Measurements from ENCODE around the gene SRRT. TPM values are rescaled to one million over a fixed set of nuclear protein-coding genes. Genes with fewer than 3 reads are reported as not detected.

Gene SRRT
- total RNA-seq, 4 donors from 2014 or later, result 35.0 to 47.3 (median 39.8) TPM

GRCh38 chr7:100865938-100866728 lies 8.8 kb upstream of the SRRT start:
- intact Hi-C loops (cut with DNase I; ENCODE audit: low total_unique reads) (loop anchor here (10.0 kb wide), 1 partner anchor 251 kb away; the partner anchor contains the start of gene MOSPD3), in situ Hi-C loops (cut with MboI; ENCODE audit: low sequenced_read_pairs in 4 of 4) (loop anchor here in 3 of 4 donors (10.0 to 25.0 kb wide), 5 partner anchors 154 to 429 kb away; partner anchors contain the start of genes POP7 (in 2 of the 3), SPACDR (in 2 of the 3), EPO (in 1 of the 3) and FBXO24 (in 1 of the 3))
- DNase-seq (peak in 1 of 2 donors; percentile 74), ATAC-seq (peak; percentile 18 to 26)
- no peaks in the 10 kb centered on the region for H3K36me3 ChIP-seq
- peak overlapping the region; percentile 80 to 84 (median 83) for H3K27ac ChIP-seq
- H3K4me1 ChIP-seq, result peaks cover 3 to 18% of the 10 kb centered on the region in 2 donors
- TF ChIP-seq CTCF (IDR thresholded peaks at IDR 0.05 in 4 of 5, conservative IDR thresholded peaks at IDR 0.05 in 1 of 5) (no peak), POLR2A (IDR thresholded peaks at IDR 0.05) (no peak)
- H3K4me3 ChIP-seq, result peak overlapping the region; percentile 57 to 66 (median 63)
- H3K27me3 ChIP-seq, result peaks cover 3 to 7% (median 7%) of the 10 kb centered on the region in 3 donors
- no peaks in the 10 kb centered on the region for H3K9me3 ChIP-seq

GRCh38 chr7:100866729-100867039 lies 8.2 kb upstream of the SRRT start:
- Histone ChIP-seq H3K27me3 (peaks cover 3 to 7% (median 7%) of the 10 kb centered on the region in 3 donors), H3K27ac (peak overlapping the region; percentile 80 to 84 (median 83)), H3K4me3 (peak overlapping the region; percentile 57 to 66 (median 63)), H3K36me3 (no peaks in the 10 kb centered on the region), H3K4me1 (peaks cover 3 to 18% of the 10 kb centered on the region in 2 donors), H3K9me3 (no peaks in the 10 kb centered on the region)
- in situ Hi-C loops (cut with MboI; ENCODE audit: low sequenced_read_pairs in 4 of 4), result loop anchor here in 3 of 4 donors (10.0 to 25.0 kb wide), 5 partner anchors 154 to 429 kb away; partner anchors contain the start of genes POP7 (in 2 of the 3), SPACDR (in 2 of the 3), EPO (in 1 of the 3) and FBXO24 (in 1 of the 3)
- intact Hi-C loops (cut with DNase I; ENCODE audit: low total_unique reads), result loop anchor here (10.0 kb wide), 1 partner anchor 252 kb away; the partner anchor contains the start of gene MOSPD3
- DNase-seq (no peak), ATAC-seq (no peak)
- no peak for TF ChIP-seq POLR2A (IDR thresholded peaks at IDR 0.05)
- TF ChIP-seq CTCF (IDR thresholded peaks at IDR 0.05 in 4 of 5, conservative IDR thresholded peaks at IDR 0.05 in 1 of 5), result no peak

GRCh38 chr7:100867040-100867775 lies 7.7 kb upstream of the SRRT start, which contains the start of gene TRIP6:
TRIP6 (plus strand) TSS chr7:100867387; CDS start chr7:100867498, 111 bp downstream.
- ATAC-seq (peak; percentile 63 to 77), DNase-seq (peak; percentile 72 to 76)
- H3K36me3 ChIP-seq, result no peaks in the 10 kb centered on the region
- H3K9me3 ChIP-seq, result no peaks in the 10 kb centered on the region
- H3K27me3 ChIP-seq, result peaks cover 3 to 7% (median 7%) of the 10 kb centered on the region in 3 donors
- no peak for TF ChIP-seq CTCF (IDR thresholded peaks at IDR 0.05 in 4 of 5, conservative IDR thresholded peaks at IDR 0.05 in 1 of 5)
- peak in 1 of 2 donors; percentile 10 for TF ChIP-seq POLR2A (IDR thresholded peaks at IDR 0.05)
- peaks cover 3 to 18% of the 10 kb centered on the region in 2 donors for H3K4me1 ChIP-seq
- in situ Hi-C loops (cut with MboI; ENCODE audit: low sequenced_read_pairs in 4 of 4), result loop anchor here in 3 of 4 donors (10.0 to 25.0 kb wide), 5 partner anchors 155 to 430 kb away; partner anchors contain the start of genes POP7 (in 2 of the 3), SPACDR (in 2 of the 3), EPO (in 1 of the 3) and FBXO24 (in 1 of the 3)
- peak within 1 kb of the TSS; percentile 80 to 84 (median 83) for H3K27ac ChIP-seq
- intact Hi-C loops (cut with DNase I; ENCODE audit: low total_unique reads), result loop anchor here (10.0 kb wide), 1 partner anchor 252 kb away; the partner anchor contains the start of gene MOSPD3
- peak within 1 kb of the TSS; percentile 57 to 66 (median 63) for H3K4me3 ChIP-seq

All from gastrocnemius medialis (tissue), 4 donors.